Endodermal cell (in vitro differentiated cells): Measurements from ENCODE around the gene KIF9. TPM values are rescaled to one million over a fixed set of nuclear protein-coding genes. Genes with fewer than 3 reads are reported as not detected.
"Not testable (repeated sequence)": the region's sequence is repeated elsewhere in the genome, so short reads cannot be mapped to it uniquely, and the experiment has no call there.

Source experiments
- DNase-seq: peaks from one replicate; pipeline ENCODE4 v3.0.0-alpha.2; 2017
- H3K27ac ChIP-seq: 2 replicates; pipeline ENCODE4 v1.5.1; 2013; ENCODE audit warnings: mild to moderate bottlenecking, low read depth, low read length, moderate library complexity
- H3K27me3 ChIP-seq: 2 replicates; pipeline ENCODE4 v1.6.1; 2013; ENCODE audit warnings: mild to moderate bottlenecking, low read length, moderate library complexity; ENCODE audit not compliant: insufficient read depth, control insufficient read depth, poor library complexity, severe bottlenecking
- H3K36me3 ChIP-seq: 2 replicates; pipeline ENCODE4 v1.7.0; 2013; ENCODE audit warnings: mild to moderate bottlenecking, low read length, moderate library complexity; ENCODE audit not compliant: control insufficient read depth, insufficient read depth
- H3K4me1 ChIP-seq: one replicate; pipeline ENCODE4 v1.7.0; 2013; ENCODE audit warnings: low read length; ENCODE audit not compliant: control insufficient read depth, insufficient read depth
- H3K4me3 ChIP-seq: 2 replicates; pipeline ENCODE4 v1.5.1; 2013; ENCODE audit warnings: mild to moderate bottlenecking, low read length, moderate library complexity
- H3K9ac ChIP-seq: 2 replicates; pipeline ENCODE4 v1.6.1; 2013; ENCODE audit warnings: mild to moderate bottlenecking, low read length, moderate library complexity; ENCODE audit not compliant: poor library complexity, severe bottlenecking; ENCODE audit errors: extremely low read depth
- H3K9me3 ChIP-seq: 2 replicates; pipeline ENCODE4 v1.6.1; 2013; ENCODE audit warnings: mild to moderate bottlenecking, low read length, moderate library complexity; ENCODE audit not compliant: control insufficient read depth
- H3K27ac Mint-ChIP-seq: 2 replicates; pipeline ENCODE4 v1.8.0; 2020; ENCODE audit warnings: mixed read lengths
- H3K27me3 Mint-ChIP-seq: 2 replicates; pipeline ENCODE4 v1.8.0; 2021; ENCODE audit warnings: mild to moderate bottlenecking, mixed read lengths; ENCODE audit not compliant: insufficient read depth
- H3K36me3 Mint-ChIP-seq: 2 replicates; pipeline ENCODE4 v1.8.0; 2020; ENCODE audit warnings: low read depth, mixed read lengths
- H3K4me1 Mint-ChIP-seq: 2 replicates; pipeline ENCODE4 v1.8.0; 2020; ENCODE audit warnings: mixed read lengths
- H3K4me3 Mint-ChIP-seq: 2 replicates; pipeline ENCODE4 v1.8.0; 2020; ENCODE audit warnings: mild to moderate bottlenecking, moderate library complexity, mixed read lengths
- H3K9me3 Mint-ChIP-seq: 2 replicates; pipeline ENCODE4 v1.8.0; 2020; ENCODE audit warnings: mild to moderate bottlenecking, mixed read lengths
- whole genome bisulfite sequencing, 2 experiments: methylation state at CpG; one replicate each; pipeline versions ENCODE4 v1.1.5 to v1.1.7; 2013; ENCODE audit warnings: missing lambda C conversion rate in 2 of 2, mixed read lengths in 1 of 2; ENCODE audit not compliant: insufficient coverage in 1 of 2, insufficient read length in 1 of 2; 5-methylcytosine and 5-hydroxymethylcytosine counted together
- total RNA-seq, 2 donors: library from RNA; stranded (reverse); fragmentation: NEBNext Ultra II Directional in 1 of 2; extraction: Animal tissue kit (Norgen Biotek cat#: 25700) in 1 of 2; gene quantifications; 2 replicates in 1 of 2; 3 replicates in 1 of 2; pipeline ENCODE4 v1.2.1, GENCODE V29; 2021
- TF ChIP-seq, protein P1 (sequence below): fragments of 200-600 bp; sonication (generic); conservative IDR thresholded peaks from 2 replicates; pipeline ENCODE4 v1.5.0; 2021; ENCODE audit warnings: antibody characterized with exemption, mild to moderate bottlenecking

Gene KIF9
- total RNA-seq, 2 donors from 2014 or later = 9.9 TPM

DNA sequence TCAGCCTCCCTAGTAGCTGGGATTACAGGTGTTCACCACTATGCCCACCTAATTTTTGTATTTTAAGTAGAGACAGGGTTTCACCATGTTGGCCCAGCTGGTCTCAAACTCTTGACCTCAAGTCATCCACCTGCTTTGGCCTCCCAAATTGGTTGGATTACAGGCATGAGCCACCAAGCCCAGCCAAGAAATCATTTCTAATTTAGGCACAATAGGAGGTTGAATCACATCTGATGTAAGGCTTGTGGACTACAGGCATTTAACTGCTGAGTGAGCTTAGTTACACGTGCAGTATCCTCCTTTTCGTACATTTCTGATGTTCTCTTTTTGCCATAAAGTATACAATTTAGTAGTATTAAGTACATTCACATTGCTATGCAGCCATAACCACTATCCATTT lies 87.6 kb downstream of the KIF9 start:
- H3K4me3 ChIP-seq = no peak overlapping the region
- Mint-ChIP-seq H3K4me1 (no peaks in the 10 kb centered on the region), H3K9me3 (peaks cover 4% of the 10 kb centered on the region), H3K4me3 (no peak overlapping the region), H3K27me3 (no peaks in the 10 kb centered on the region), H3K36me3 (peaks cover 19% of the 10 kb centered on the region), H3K27ac (no peak overlapping the region)
- no peak overlapping the region for H3K9ac ChIP-seq
- H3K27me3 ChIP-seq = no peaks in the 10 kb centered on the region
- no peaks in the 10 kb centered on the region for H3K4me1 ChIP-seq
- TF ChIP-seq, protein P1, sequence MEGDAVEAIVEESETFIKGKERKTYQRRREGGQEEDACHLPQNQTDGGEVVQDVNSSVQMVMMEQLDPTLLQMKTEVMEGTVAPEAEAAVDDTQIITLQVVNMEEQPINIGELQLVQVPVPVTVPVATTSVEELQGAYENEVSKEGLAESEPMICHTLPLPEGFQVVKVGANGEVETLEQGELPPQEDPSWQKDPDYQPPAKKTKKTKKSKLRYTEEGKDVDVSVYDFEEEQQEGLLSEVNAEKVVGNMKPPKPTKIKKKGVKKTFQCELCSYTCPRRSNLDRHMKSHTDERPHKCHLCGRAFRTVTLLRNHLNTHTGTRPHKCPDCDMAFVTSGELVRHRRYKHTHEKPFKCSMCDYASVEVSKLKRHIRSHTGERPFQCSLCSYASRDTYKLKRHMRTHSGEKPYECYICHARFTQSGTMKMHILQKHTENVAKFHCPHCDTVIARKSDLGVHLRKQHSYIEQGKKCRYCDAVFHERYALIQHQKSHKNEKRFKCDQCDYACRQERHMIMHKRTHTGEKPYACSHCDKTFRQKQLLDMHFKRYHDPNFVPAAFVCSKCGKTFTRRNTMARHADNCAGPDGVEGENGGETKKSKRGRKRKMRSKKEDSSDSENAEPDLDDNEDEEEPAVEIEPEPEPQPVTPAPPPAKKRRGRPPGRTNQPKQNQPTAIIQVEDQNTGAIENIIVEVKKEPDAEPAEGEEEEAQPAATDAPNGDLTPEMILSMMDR = no peak
- peaks cover 11% of the 10 kb centered on the region for H3K36me3 ChIP-seq
- peaks cover 10% of the 10 kb centered on the region for H3K9me3 ChIP-seq
- H3K27ac ChIP-seq = no peak overlapping the region
- WGBS, 2 experiments = 93% methylated on average over 2 of the region's 2 CpGs; no CpG with 5 or more reads in 1 of the 2 experiments
- DNase-seq = no peak

DNA sequence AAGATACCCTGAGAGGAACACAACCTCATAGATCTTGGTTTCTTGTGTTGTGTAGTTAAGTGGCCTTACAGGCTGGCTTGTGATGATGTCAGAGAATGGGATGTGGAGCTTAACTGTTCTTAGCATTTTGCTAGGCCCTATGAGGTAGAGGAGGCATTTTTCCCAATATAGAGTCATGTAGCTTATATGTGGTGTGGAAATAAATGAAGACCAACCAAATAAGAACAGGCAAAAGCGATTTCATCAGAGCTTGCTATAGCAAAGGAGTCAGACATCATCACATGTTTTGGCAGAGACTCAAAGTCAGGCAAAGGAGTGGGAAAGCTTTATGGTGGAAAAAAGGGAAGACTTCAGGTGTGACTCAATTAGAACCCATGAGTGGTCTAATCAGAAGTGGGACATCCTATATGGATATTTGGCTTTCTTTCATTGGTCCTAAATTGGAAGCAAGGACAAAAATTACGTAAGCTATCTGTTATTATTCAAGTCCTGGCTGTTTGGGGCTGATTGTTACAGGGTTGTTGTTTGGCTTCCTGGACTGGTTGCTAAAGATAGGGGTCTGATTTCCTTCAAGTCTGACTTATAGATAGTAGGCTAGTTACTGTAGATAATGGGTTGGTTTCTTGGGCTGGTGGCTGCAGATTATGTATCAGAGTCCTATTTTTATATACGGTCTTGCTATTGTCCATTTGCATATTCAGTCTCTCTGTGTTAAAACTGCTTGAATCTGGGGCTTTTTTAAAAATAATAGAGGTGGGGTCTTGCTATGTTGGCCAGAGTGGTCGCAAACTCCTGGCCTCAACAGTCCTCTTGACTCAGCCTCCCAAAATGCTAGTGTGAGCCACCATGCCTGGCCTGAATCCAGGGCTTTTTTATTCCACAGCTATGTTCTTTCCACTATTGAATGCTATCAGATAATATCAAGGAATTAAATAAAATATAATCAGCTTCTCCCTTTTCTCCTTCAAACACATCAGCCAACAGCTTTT lies 88.4 kb downstream of the KIF9 start:
- WGBS, 2 experiments = 91 to 95% methylated on average over 4 of the region's 4 CpGs
- H3K27ac ChIP-seq = no peak overlapping the region
- TF ChIP-seq, protein P1 = no peak
- no peaks in the 10 kb centered on the region for H3K4me1 ChIP-seq
- DNase-seq = no peak
- peaks cover 11% of the 10 kb centered on the region for H3K36me3 ChIP-seq
- H3K9me3 ChIP-seq = peaks cover 10% of the 10 kb centered on the region
- peaks cover 19% of the 10 kb centered on the region for H3K36me3 Mint-ChIP-seq
- H3K9me3 Mint-ChIP-seq = peaks cover 4% of the 10 kb centered on the region
- no peak overlapping the region for H3K9ac ChIP-seq
- no peak overlapping the region for H3K4me3 ChIP-seq
- H3K27ac Mint-ChIP-seq = no peak overlapping the region
- H3K4me1 Mint-ChIP-seq = no peaks in the 10 kb centered on the region
- no peaks in the 10 kb centered on the region for H3K27me3 Mint-ChIP-seq
- no peak overlapping the region for H3K4me3 Mint-ChIP-seq
- H3K27me3 ChIP-seq = no peaks in the 10 kb centered on the region

DNA sequence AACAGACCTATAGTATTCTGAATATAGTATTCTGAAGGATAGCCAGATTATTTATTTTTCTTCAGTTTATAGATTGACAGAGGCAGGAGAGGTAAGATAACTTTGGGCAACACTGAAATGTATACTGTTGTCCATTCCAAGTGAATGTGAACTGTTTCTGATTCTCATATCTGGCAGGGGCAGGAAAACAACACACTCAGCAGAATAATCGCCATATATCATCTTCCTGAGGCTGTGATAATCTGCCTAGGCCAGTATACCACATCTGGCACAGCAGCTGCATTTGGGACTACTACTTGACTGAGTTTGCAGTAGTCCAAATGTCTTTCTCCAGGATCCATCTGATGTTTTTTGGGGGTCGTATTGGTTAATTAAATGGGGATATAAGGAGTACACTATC lies 96.3 kb downstream of the KIF9 start:
- DNase-seq = no peak
- H3K27ac Mint-ChIP-seq = no peak overlapping the region
- TF ChIP-seq, protein P1 = no peak
- 92 to 93% methylated on average over 2 of the region's 2 CpGs for whole genome bisulfite sequencing, 2 experiments
- H3K27ac ChIP-seq = no peak overlapping the region
- peaks cover 8% of the 10 kb centered on the region for H3K36me3 Mint-ChIP-seq
- H3K9me3 ChIP-seq = no peaks in the 10 kb centered on the region
- no peak overlapping the region for H3K4me3 Mint-ChIP-seq
- H3K27me3 Mint-ChIP-seq = no peaks in the 10 kb centered on the region
- H3K4me1 ChIP-seq = no peaks in the 10 kb centered on the region
- H3K27me3 ChIP-seq = no peaks in the 10 kb centered on the region
- H3K4me3 ChIP-seq = no peak overlapping the region
- peaks cover 8% of the 10 kb centered on the region for H3K36me3 ChIP-seq
- H3K9ac ChIP-seq = no peak overlapping the region
- H3K9me3 Mint-ChIP-seq = no peaks in the 10 kb centered on the region
- H3K4me1 Mint-ChIP-seq = no peaks in the 10 kb centered on the region

DNA sequence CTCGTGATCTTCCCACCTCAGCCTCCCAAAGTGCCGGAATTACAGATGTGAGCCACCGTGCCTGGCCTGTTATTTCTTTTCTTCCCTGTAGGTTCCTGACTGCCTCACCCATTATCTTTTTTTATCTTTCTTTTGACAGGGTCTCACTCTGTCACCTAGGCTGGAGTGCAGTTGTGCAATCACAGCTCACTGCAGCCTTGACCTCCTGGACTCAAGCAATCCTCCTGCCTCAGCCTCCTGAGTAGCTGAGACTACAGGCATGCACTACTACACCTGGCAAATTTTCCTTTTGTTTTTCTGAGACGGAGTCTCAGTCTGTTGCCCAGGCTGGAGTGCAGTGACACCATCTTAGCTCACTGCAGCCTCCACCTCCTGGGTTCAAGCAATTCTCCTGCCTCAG lies 100.9 kb downstream of the KIF9 start:
- H3K27me3 Mint-ChIP-seq = not testable (repeated sequence)

DNA sequence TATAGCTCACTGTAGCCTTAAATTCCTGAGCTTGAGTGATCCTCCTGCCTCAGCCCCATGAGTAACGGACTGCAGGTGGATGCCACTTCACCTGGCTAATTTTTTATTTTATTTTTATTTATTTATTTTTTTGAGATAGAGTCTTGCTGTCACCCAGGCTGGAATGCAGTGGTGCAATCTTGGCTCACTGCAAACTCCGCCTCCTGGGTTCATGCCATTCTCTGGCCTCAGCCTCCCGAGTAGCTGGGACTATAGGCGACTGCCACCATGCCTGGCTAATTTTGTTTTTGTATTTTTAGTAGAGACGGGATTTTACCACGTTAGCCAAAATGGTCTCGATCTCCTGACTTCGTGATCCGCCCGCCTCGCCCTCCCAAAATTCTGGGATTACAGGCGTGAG lies 102.6 kb downstream of the KIF9 start:
- H3K36me3 Mint-ChIP-seq = peaks cover 38% of the 10 kb centered on the region
- H3K4me1 Mint-ChIP-seq, DNase-seq, H3K9me3 ChIP-seq, H3K27ac ChIP-seq, H3K27ac Mint-ChIP-seq, H3K9ac ChIP-seq, H3K4me1 ChIP-seq, H3K4me3 Mint-ChIP-seq, H3K27me3 Mint-ChIP-seq, H3K27me3 ChIP-seq, H3K9me3 Mint-ChIP-seq, H3K4me3 ChIP-seq: not testable (repeated sequence)
- WGBS, 2 experiments = 94 to 95% methylated on average over 10 to 12 of the region's 12 CpGs
- peaks cover 38% of the 10 kb centered on the region for H3K36me3 ChIP-seq

More for the DNA sequence above, 100.9 kb downstream of the KIF9 start:
- H3K4me1 ChIP-seq, H3K9me3 Mint-ChIP-seq, H3K9me3 ChIP-seq, H3K27ac Mint-ChIP-seq, H3K4me3 ChIP-seq, H3K27me3 ChIP-seq, H3K27ac ChIP-seq, H3K4me3 Mint-ChIP-seq, H3K4me1 Mint-ChIP-seq, DNase-seq, H3K9ac ChIP-seq: not testable (repeated sequence)
- peaks cover 30% of the 10 kb centered on the region for H3K36me3 Mint-ChIP-seq
- peaks cover 28% of the 10 kb centered on the region for H3K36me3 ChIP-seq
- 91 to 92% methylated on average over 4 of the region's 4 CpGs for WGBS, 2 experiments
